ENCODE measurements around the gene ADAMTS14. TPM values are rescaled to one million over a fixed set of nuclear protein-coding genes. Genes with fewer than 3 reads are reported as not detected.

The ADAMTS14 gene
- total RNA-seq, 3 donors from 2014 or later = 1.8 to 2.1 (median 2.1) TPM

DNA sequence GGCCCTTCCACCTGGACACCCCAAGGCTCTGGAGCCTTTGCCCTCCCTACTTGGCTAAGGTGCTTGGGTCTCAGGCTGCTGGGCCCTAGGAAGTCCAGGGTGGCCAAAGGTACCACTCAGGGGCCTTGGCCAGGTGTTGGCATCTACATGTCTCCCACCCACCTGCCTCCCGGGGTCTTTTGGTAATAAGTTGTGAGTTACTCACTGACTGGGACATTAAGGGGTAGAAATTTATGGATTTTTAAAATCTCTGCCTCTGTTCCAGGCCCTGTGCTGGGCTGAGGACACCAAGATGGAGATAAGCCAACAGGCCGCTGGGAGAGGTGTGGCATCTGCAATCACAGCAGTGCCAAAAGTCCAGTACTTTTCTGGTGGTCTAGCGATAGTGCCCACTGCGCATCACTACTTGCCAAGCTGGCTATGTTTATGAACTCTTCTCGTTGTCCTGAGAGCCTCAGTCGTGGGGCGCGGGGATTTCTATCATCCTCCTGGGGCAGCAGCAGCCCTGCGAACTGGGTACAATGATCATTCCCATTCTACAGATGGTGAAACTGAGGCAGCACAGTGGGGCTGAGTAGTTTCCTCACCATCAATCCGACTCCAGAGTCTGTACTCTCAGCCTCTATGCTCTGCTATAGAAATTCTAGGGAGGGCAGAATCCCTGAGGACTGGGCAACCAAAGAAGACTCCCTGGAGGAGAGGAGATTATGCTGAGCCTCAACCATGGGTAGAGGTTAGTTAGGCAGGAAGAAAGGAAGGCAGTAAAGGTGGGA lies 76.7 kb downstream of the ADAMTS14 start:
- ATAC-seq (no peak), DNase-seq (peak in 1 of 3 donors; percentile 7)
- Histone ChIP-seq H3K4me3 (no peak overlapping the region), H3K4me1 (ENCODE audit: low read depth) (no peaks in the 10 kb centered on the region), H3K9me3 (no peaks in the 10 kb centered on the region), H3K36me3 (ENCODE audit: low read depth) (no peaks in the 10 kb centered on the region)
- TF ChIP-seq CTCF (IDR thresholded peaks at IDR 0.05) = no peak
- intact Hi-C loops (cut with DNase I, micrococcal nuclease) = no loop called here

- DNase-seq (peak in 1 of 3 donors; percentile 8), ATAC-seq (no peak)
- Histone ChIP-seq H3K9me3 (no peaks in the 10 kb centered on the region), H3K4me3 (no peak overlapping the region), H3K36me3 (ENCODE audit: low read depth) (no peaks in the 10 kb centered on the region), H3K4me1 (ENCODE audit: low read depth) (no peaks in the 10 kb centered on the region)
- intact Hi-C loops (cut with DNase I, micrococcal nuclease) = no loop called here
- no peak for TF ChIP-seq CTCF (IDR thresholded peaks at IDR 0.05)
Observed at GRCh38 chr10:70749756-70750155, 77.5 kb downstream of the ADAMTS14 start.

- no peaks in the 10 kb centered on the region for H3K9me3 ChIP-seq
- no peak overlapping the region for H3K4me3 ChIP-seq
- DNase-seq (peak in 1 of 3 donors; percentile 2), ATAC-seq (no peak)
- TF ChIP-seq CTCF (IDR thresholded peaks at IDR 0.05) = no peak
- no peaks in the 10 kb centered on the region for H3K4me1 ChIP-seq (ENCODE audit: low read depth)
- H3K36me3 ChIP-seq (ENCODE audit: low read depth) = no peaks in the 10 kb centered on the region
- intact Hi-C loops (cut with DNase I, micrococcal nuclease) = no loop called here
Observed at GRCh38 chr10:70750156-70750703, 77.9 kb downstream of the ADAMTS14 start.

DNA sequence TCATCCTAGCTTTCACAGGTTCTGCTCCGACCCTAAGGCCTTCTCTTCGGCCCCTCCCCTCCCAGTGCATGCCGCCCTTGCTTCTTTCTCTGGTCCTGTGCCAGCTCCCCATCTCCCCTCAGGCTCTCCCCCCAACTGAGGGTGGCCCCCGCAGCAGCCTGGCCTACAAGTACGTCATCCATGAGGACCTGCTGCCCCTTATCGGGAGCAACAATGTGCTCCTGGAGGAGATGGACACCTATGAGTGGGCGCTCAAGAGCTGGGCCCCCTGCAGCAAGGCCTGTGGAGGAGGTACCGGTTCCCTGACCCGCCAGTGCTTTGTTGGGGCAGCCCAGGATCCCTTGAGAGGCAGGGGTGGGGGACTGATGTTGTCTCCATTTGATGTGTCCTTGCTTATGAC lies 79.0 kb downstream of the ADAMTS14 start:
- Histone ChIP-seq H3K4me3 (no peak overlapping the region), H3K4me1 (ENCODE audit: low read depth) (no peaks in the 10 kb centered on the region), H3K36me3 (ENCODE audit: low read depth) (no peaks in the 10 kb centered on the region), H3K9me3 (no peaks in the 10 kb centered on the region)
- no peak for ATAC-seq
- no peak for TF ChIP-seq CTCF (IDR thresholded peaks at IDR 0.05)
- DNase-seq = peak in 1 of 3 donors; percentile 11
- intact Hi-C loops (cut with DNase I, micrococcal nuclease) = no loop called here

GRCh38 chr10:70751991-70752390 lies 79.7 kb downstream of the ADAMTS14 start:
- no peaks in the 10 kb centered on the region for H3K9me3 ChIP-seq
- H3K4me1 ChIP-seq (ENCODE audit: low read depth) = no peaks in the 10 kb centered on the region
- no peaks in the 10 kb centered on the region for H3K36me3 ChIP-seq (ENCODE audit: low read depth)
- no peak overlapping the region for H3K4me3 ChIP-seq
- no peak for TF ChIP-seq CTCF (IDR thresholded peaks at IDR 0.05)
- no peak for ATAC-seq
- intact Hi-C loops (cut with DNase I, micrococcal nuclease) = no loop called here
- DNase-seq = peak in 1 of 3 donors; percentile 14

Measured in mucosa of descending colon (tissue), 3 donors.